ACC112 (cell line): ENCODE results near the gene MAP2K2.

Source experiments
- H2AFZ ChIP-seq: fragments of 200-600 bp; sonication (generic); one replicate; pipeline ENCODE4 v1.6.0; 2017; ENCODE audit warnings: antibody characterized with exemption, low read length; ENCODE audit not compliant: unreplicated experiment
- H3K27ac ChIP-seq: fragments of 200-600 bp; sonication (generic); 2 replicates; pipeline ENCODE4 v1.5.1; 2014; ENCODE audit warnings: low read depth, mild to moderate bottlenecking, antibody characterized with exemption, low read length, moderate library complexity
- H3K27me3 ChIP-seq: fragments of 200-600 bp; sonication (generic); 2 replicates; pipeline ENCODE4 v1.6.1; 2014; ENCODE audit warnings: mild to moderate bottlenecking, antibody characterized with exemption, low read length, moderate library complexity, mixed read lengths; ENCODE audit not compliant: insufficient read depth
- H3K36me3 ChIP-seq: fragments of 200-600 bp; sonication (generic); 2 replicates; pipeline ENCODE4 v1.6.1; 2016; ENCODE audit warnings: mild to moderate bottlenecking, antibody characterized with exemption, low read length, moderate library complexity, mixed read lengths; ENCODE audit not compliant: insufficient read depth
- H3K4me1 ChIP-seq: fragments of 200-600 bp; sonication (generic); one replicate; pipeline ENCODE4 v1.6.1; 2016; ENCODE audit warnings: low read length, mixed read lengths; ENCODE audit not compliant: insufficient read depth, unreplicated experiment, control insufficient read depth
- H3K4me3 ChIP-seq: fragments of 200-600 bp; sonication (generic); 2 replicates; pipeline ENCODE4 v1.5.1; 2014; ENCODE audit warnings: mild to moderate bottlenecking, low read depth, low read length
- H3K79me2 ChIP-seq: fragments of 200-600 bp; sonication (generic); one replicate; pipeline ENCODE4 v1.6.0; 2016; ENCODE audit warnings: low read length; ENCODE audit not compliant: control insufficient read depth, unreplicated experiment, insufficient read depth

MAP2K2 gene

DNA sequence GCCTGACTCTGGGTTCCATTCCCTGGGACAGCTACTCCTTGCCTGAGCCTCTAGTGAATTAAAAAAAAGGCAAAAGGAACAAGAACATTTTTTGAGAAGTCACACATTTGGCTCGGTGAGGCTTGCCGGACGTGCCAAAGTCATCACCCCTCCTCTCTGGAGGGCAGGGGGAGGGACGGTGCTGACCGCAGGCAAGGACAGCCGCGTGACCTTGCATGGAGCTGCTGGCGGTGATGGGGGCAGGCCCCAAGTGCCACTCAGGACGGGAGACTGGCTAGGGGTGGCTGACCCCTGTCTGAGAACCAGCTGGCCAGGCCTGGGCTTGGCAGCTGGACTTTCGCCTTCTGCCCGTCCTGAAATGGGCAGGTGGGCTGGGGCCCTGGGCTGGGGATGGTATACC, 26.4 kb downstream of the MAP2K2 start:
- Histone ChIP-seq H3K36me3 (no peaks in the 10 kb centered on the region), H2AFZ (no peak overlapping the region), H3K27me3 (no peaks in the 10 kb centered on the region), H3K27ac (no peak overlapping the region), H3K4me1 (no peaks in the 10 kb centered on the region), H3K79me2 (no peaks in the 10 kb centered on the region), H3K4me3 (no peak overlapping the region)

DNA sequence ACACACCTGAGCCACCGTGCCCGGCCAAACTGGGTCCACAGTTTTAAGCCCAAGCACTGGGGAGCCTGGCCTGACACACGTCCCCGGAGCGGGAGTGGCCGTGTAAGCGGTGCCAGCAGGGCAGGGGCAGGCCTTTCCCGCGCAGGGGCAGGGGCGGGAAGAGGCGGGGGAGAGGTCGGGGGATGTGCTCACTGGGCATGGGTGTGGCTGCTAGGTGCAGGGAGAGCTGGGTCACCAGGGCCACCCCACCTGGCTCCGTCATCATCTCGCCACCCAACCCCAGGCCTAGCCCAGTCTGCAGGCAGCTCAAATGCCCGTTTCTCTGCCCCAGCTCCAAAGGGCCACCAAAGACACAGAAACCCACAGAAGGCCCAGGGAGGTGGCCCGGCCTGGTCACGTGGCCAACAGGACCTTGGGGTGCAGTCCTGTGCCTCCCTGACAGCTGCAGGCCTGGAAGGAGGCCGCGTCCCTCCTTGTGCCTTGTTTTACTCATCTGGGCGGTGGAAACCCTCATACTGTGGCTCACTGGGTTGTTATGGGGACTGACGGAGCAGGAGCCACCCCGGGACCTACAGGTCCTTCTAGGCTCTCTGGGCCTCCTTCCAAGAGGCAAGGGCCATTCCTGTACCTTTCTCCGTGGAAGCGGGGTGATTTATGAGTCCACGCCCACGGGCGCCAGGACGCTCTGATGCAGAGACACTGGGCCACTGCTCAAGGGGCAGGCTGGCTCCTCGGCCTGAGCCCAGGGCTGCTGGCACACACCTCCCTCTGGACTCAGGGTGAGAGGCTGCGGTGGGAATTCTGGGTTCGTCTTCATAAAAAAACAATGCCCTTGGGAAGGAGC, 27.7 kb downstream of the MAP2K2 start:
- Histone ChIP-seq H3K27me3 (no peaks in the 10 kb centered on the region), H3K36me3 (no peaks in the 10 kb centered on the region), H3K27ac (no peak overlapping the region), H2AFZ (no peak overlapping the region), H3K4me1 (no peaks in the 10 kb centered on the region), H3K4me3 (no peak overlapping the region), H3K79me2 (no peaks in the 10 kb centered on the region)

DNA sequence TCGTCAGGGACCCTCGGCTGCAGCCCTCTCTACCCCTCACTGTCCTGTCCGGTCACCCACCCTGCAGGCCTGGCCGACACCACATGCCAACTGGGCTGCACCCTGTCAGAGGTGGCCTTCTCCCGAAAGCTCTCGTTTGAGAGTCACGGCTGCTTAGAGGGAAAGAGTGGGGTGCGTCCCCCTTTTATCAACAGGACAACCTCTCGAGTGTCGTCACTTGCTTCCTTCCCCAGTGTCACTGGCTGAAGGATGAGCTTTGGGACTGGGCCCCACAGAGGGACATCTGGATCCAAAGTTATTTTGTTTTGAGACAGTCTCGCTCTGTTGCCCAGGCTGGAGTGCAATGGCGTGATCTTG, 28.5 kb downstream of the MAP2K2 start:
- Histone ChIP-seq H3K36me3 (no peaks in the 10 kb centered on the region), H3K79me2 (no peaks in the 10 kb centered on the region), H2AFZ (no peak overlapping the region), H3K27ac (no peak overlapping the region), H3K27me3 (no peaks in the 10 kb centered on the region), H3K4me3 (no peak overlapping the region), H3K4me1 (no peaks in the 10 kb centered on the region)

DNA sequence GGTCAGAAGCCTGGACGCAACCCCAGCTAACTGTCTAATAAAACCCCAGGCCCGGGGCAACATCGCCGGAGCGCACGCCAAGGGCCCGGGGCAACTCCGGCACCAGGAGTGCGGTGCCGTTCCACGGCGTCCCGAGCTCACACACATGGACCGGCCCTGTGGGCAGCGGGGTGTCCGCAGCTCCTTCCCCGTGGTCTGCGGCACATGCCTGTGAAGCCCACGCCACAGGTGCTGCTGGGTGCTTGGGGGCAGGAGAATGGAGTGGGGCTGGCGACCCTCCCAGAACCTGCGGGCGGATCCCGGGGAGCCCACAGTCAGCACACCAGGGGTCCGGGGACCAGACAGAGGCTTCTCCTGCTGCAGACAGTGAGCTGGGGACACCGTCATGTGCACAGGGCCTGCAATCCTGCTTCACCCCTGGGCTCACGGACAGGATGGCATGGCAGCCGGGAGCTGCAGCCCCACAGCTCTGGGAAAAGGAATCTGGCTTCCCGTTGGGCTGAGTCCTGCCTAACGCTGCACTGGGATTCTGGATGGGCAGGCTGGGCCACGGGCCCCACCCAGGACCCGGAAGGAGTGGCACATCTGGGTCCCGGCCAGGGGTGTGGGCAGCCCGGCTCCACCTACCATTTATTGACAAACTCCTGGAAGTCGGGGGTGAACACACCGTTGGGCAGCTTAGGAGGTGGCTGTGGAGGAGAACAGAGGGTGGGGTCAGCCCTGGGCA, 29.0 kb downstream of the MAP2K2 start:
- Histone ChIP-seq H3K27me3 (no peaks in the 10 kb centered on the region), H3K4me1 (no peaks in the 10 kb centered on the region), H3K36me3 (no peaks in the 10 kb centered on the region), H3K79me2 (no peaks in the 10 kb centered on the region), H3K27ac (no peak overlapping the region), H2AFZ (no peak overlapping the region), H3K4me3 (no peak overlapping the region)

DNA sequence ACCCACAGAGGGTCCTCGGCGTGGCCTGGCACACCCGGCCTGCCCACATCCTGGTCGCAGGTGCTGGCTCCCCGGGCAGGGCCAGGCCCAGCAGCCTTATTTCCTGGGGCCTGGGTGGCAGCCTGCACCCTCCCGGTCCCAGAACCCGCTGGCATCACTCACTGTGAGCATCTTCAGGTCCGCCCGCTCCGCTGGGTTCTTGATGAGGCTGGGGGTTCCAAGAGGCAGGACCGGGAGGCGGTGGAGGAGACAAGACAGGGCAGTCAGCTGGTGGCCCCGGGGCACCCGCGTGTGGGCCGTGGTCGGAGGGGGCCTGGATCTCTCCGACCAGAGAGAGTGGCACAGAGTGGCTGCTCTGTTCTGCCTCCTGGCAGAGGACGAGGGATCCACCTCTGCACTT, 29.6 kb downstream of the MAP2K2 start:
- no peaks in the 10 kb centered on the region for H3K36me3 ChIP-seq
- H3K27me3 ChIP-seq, result no peaks in the 10 kb centered on the region
- no peaks in the 10 kb centered on the region for H3K4me1 ChIP-seq

DNA sequence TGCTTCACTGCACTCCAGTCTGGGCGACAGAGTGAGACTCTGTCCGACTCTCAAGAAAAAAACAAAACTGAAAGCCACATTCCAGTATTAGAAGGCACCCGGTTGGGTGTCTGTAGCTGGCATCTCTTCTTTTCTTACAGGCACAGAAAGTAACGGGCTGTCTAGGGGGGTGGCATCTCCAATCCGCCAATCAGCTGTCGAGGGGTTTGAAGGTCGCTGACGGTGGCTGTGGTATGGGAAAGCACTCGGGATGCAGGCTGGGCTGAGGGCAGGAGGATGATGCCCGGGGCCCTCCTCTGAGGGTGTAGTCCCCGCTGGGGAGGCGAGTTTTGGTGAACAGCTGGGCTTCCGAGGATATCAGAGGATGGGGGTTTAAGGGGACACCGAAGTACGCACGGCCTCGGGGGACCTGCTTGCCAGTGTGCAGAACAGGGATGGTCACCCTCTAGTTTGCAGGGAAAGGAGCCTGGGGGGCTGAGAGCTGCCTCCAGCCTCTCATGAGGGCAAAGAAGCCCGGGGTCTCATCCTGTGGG, 30.2 kb downstream of the MAP2K2 start:
- H3K36me3 ChIP-seq, result no peaks in the 10 kb centered on the region
- no peak overlapping the region for H3K27ac ChIP-seq
- no peak overlapping the region for H3K4me3 ChIP-seq
- H3K27me3 ChIP-seq, result no peaks in the 10 kb centered on the region
- H3K4me1 ChIP-seq, result no peaks in the 10 kb centered on the region
- H2AFZ ChIP-seq, result no peak overlapping the region
- no peaks in the 10 kb centered on the region for H3K79me2 ChIP-seq

More for the DNA sequence above, 29.6 kb downstream of the MAP2K2 start:
- Histone ChIP-seq H2AFZ (no peak overlapping the region), H3K4me3 (no peak overlapping the region), H3K27ac (no peak overlapping the region), H3K79me2 (no peaks in the 10 kb centered on the region)

DNA sequence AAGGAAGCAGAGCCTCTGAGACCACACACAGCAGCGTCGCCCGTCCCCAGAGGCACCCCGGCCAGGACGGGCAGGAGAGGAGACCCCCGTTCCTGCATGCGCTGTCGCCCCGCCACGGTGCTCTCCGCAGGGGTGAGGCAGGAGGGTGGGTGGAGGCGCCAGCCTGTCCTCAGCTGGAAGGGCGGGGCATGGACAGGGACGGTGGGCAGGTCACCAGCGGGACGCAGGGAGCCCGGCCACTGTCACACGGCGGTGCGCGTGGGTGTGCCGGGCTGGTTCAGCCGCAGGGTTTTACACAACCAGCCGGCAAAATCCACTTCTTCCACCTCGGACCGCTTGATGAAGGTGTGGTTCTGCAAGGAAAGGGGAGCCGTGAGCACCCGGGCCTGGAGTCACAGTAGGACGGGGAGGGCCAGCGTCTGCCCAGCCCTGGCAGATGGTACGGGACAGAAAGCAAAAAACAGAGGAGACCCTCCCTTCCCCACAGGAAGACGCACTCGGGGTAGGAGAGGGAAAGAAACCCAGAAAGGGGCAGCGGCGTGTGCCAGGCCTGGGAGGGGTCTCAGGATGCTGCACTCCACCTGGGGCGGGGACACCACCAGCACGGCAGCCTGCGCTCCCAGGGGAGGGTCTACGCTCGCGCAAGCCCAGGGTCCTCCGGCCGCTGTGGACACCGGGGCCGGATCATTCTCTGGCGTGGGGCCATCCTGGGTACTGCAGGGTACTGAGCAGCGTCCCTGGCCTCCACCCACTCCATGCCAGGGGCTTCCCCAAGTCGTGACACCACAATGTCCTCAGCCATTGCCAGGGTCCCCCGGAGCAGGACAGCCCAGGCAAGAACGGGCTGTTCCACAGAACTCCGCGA, 33.3 kb downstream of the MAP2K2 start:
- no peaks in the 10 kb centered on the region for H3K79me2 ChIP-seq
- no peaks in the 10 kb centered on the region for H3K36me3 ChIP-seq
- H3K27me3 ChIP-seq, result no peaks in the 10 kb centered on the region
- H3K4me1 ChIP-seq, result no peaks in the 10 kb centered on the region
- no peak overlapping the region for H3K4me3 ChIP-seq
- H3K27ac ChIP-seq, result no peak overlapping the region
- H2AFZ ChIP-seq, result no peak overlapping the region

DNA sequence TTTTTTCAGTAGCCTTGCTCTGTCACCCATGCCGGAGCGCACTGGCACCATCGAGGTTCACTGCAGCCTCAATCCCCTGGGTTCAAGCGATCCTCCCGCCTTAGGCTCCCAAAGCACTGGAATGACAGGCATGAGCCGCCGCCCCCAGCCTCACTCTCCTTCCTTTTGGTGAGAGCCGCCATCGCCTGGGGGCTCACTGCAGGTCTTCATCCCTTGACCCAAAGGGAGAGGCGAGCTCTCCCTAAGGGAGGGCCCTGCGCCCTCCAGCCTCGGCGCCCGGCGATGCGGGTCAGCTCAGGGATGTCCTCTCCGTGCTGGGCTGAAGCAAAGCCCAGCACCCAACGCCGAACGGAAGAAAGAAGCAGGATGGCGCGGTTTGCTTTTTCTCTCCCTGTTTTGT, 34.0 kb downstream of the MAP2K2 start:
- Histone ChIP-seq H3K4me1 (no peaks in the 10 kb centered on the region), H3K27me3 (no peaks in the 10 kb centered on the region), H3K27ac (no peak overlapping the region), H3K36me3 (no peaks in the 10 kb centered on the region), H3K79me2 (no peaks in the 10 kb centered on the region), H2AFZ (no peak overlapping the region), H3K4me3 (no peak overlapping the region)

DNA sequence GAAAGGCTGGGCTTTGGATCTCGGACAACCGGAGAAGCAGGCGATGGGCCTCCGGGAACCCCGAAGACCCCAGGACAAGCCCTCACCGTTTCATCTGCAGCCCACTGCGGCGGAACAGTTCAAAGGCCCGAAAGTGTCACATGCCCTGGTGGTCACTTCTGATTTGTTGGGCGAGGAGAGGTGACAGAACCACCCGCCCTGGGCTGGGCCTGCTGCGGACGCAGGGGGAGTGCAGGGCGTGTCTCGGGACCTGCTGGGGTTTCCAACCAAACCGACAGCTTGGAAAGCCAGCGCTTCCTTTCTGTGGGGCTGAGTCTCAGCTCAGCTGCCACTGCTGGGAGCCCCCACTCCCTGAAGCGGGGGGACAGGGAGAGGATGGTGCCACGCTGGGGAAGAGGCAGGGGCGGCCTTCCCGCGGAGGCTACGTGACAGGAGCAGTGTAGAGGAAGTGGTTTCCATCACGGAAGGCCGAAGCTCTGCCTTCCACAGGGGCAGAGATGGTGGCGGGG, 34.5 kb downstream of the MAP2K2 start:
- H2AFZ ChIP-seq, result no peak overlapping the region
- no peak overlapping the region for H3K27ac ChIP-seq
- H3K4me3 ChIP-seq, result no peak overlapping the region
- no peaks in the 10 kb centered on the region for H3K79me2 ChIP-seq
- H3K27me3 ChIP-seq, result no peaks in the 10 kb centered on the region
- H3K4me1 ChIP-seq, result no peaks in the 10 kb centered on the region
- H3K36me3 ChIP-seq, result no peaks in the 10 kb centered on the region

DNA sequence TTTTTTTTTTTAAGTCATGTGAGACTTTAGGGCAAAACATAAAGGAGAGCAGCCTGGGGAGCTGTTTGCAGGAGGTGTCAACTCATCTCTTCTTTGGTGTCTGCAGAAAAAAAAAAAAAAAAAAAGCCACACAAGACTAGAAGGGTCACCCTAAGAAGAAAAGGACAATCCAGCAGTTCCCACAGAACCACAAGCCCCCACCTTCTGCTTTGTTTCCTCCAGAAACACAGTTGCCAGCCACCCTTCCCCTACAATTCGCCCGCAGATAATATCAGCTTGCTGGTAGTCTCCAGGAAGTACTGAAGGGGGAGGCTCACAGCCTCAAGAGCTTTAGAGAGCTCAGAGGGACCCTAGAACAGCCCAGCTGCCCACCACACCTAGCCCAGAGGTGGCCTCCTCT, 34.9 kb downstream of the MAP2K2 start:
- Histone ChIP-seq H3K27ac (no peak overlapping the region), H2AFZ (no peak overlapping the region), H3K4me3 (no peak overlapping the region), H3K27me3 (no peaks in the 10 kb centered on the region), H3K4me1 (no peaks in the 10 kb centered on the region), H3K79me2 (no peaks in the 10 kb centered on the region), H3K36me3 (no peaks in the 10 kb centered on the region)
